ENCODE data around the gene DACT3. TPM values are rescaled to one million over a fixed set of nuclear protein-coding genes. Genes with fewer than 3 reads are reported as not detected.

The DACT3 gene
- total and polyA plus RNA-seq, 8 donors = 6.1 to 29.9 (median 10.4) TPM

GRCh38 chr19:46660008-46660517 is 919 bp downstream of the DACT3 start:
- intact Hi-C loops (cut with DNase I; ENCODE audit: low total_unique reads) = loop anchor here (5.0 kb wide), 1 partner anchor 48 kb away; no protein-coding TSS in a partner anchor
- Histone ChIP-seq H3K27me3 (peaks cover 0 to 32% (median 23%) of the 10 kb centered on the region in 3 donors), H3K4me1 (peaks cover 27 to 42% (median 36%) of the 10 kb centered on the region in 4 donors), H3K36me3 (no peaks in the 10 kb centered on the region), H3K27ac (peak overlapping the region; percentile 53 to 90 (median 77)), H3K4me3 (peak overlapping the region; percentile 57 to 70 (median 64)), H3K9me3 (no peaks in the 10 kb centered on the region)
- TF ChIP-seq EP300 (IDR thresholded peaks at IDR 0.05) = no peak
- TF ChIP-seq POLR2A (IDR thresholded peaks at IDR 0.05) = no peak
- no peak for TF ChIP-seq POLR2AphosphoS5 (IDR thresholded peaks at IDR 0.05)
- TF ChIP-seq CTCF (IDR thresholded peaks at IDR 0.05) = no peak
- 2 to 5% (median 4%) methylated on average over 11 to 14 of the region's 14 CpGs for WGBS, 5 donors
- DNase-seq = peak in 1 of 2 donors; percentile 85

- peaks cover 0 to 37% (median 23%) of the 10 kb centered on the region in 3 donors for H3K27me3 ChIP-seq
- intact Hi-C loops (cut with DNase I; ENCODE audit: low total_unique reads) = loop anchor here (5.0 kb wide), 1 partner anchor 47 kb away; no protein-coding TSS in a partner anchor
- H3K4me3 ChIP-seq = peak overlapping the region; percentile 57 to 70 (median 64)
- TF ChIP-seq CTCF (IDR thresholded peaks at IDR 0.05) = no peak
- no peak for TF ChIP-seq POLR2A (IDR thresholded peaks at IDR 0.05)
- TF ChIP-seq POLR2AphosphoS5 (IDR thresholded peaks at IDR 0.05) = no peak
- no peak for TF ChIP-seq EP300 (IDR thresholded peaks at IDR 0.05)
- no peaks in the 10 kb centered on the region for H3K36me3 ChIP-seq
- 1 to 4% (median 3%) methylated on average over 24 to 28 of the region's 28 CpGs for WGBS, 5 donors
- peak overlapping the region; percentile 16 to 90 (median 77) for H3K27ac ChIP-seq
- DNase-seq = peak in 1 of 2 donors; percentile 80
- peaks cover 27 to 48% (median 38%) of the 10 kb centered on the region in 4 donors for H3K4me1 ChIP-seq
- no peaks in the 10 kb centered on the region for H3K9me3 ChIP-seq
Observed at GRCh38 chr19:46659151-46660007, 1.6 kb downstream of the DACT3 start.

- H3K4me3 ChIP-seq = no peak overlapping the region
- H3K9me3 ChIP-seq = no peaks in the 10 kb centered on the region
- peaks cover 0 to 7% (median 0%) of the 10 kb centered on the region in 4 donors for H3K36me3 ChIP-seq
- peak overlapping the region in 1 of 5 donors; percentile 43 for H3K27ac ChIP-seq
- peaks cover 22 to 56% (median 37%) of the 10 kb centered on the region in 4 donors for H3K4me1 ChIP-seq
- 87 to 95% (median 92%) methylated on average over 5 of the region's 5 CpGs for WGBS, 5 donors
- peaks cover 0 to 62% (median 27%) of the 10 kb centered on the region in 3 donors for H3K27me3 ChIP-seq
- TF ChIP-seq EP300 (IDR thresholded peaks at IDR 0.05) (no peak), CTCF (IDR thresholded peaks at IDR 0.05) (no peak), POLR2AphosphoS5 (IDR thresholded peaks at IDR 0.05) (no peak), POLR2A (IDR thresholded peaks at IDR 0.05) (no peak)
- DNase-seq = no peak
- intact Hi-C loops (cut with DNase I; ENCODE audit: low total_unique reads) = no loop called here
Observed at GRCh38 chr19:46656541-46656940, 4.4 kb downstream of the DACT3 start.

- H3K27me3 ChIP-seq = peaks cover 0 to 70% (median 27%) of the 10 kb centered on the region in 3 donors
- H3K9me3 ChIP-seq = no peaks in the 10 kb centered on the region
- TF ChIP-seq POLR2A (IDR thresholded peaks at IDR 0.05) (no peak), CTCF (IDR thresholded peaks at IDR 0.05) (no peak), POLR2AphosphoS5 (IDR thresholded peaks at IDR 0.05) (no peak), EP300 (IDR thresholded peaks at IDR 0.05) (no peak)
- 24 to 33% (median 30%) methylated on average over 13 to 16 of the region's 16 CpGs for WGBS, 5 donors
- H3K27ac ChIP-seq = peak overlapping the region in 4 of 5 donors; percentile 60 to 76 (median 72)
- intact Hi-C loops (cut with DNase I; ENCODE audit: low total_unique reads) = no loop called here
- peak in 1 of 2 donors; percentile 84 for DNase-seq
- H3K4me1 ChIP-seq = peaks cover 7 to 41% (median 25%) of the 10 kb centered on the region in 4 donors
- H3K4me3 ChIP-seq = no peak overlapping the region
- H3K36me3 ChIP-seq = peaks cover 0 to 10% (median 0%) of the 10 kb centered on the region in 4 donors
Observed at GRCh38 chr19:46654621-46655152, 6.3 kb downstream of the DACT3 start.

Data from stomach (tissue), 9 donors.